DMS 273 (cell line): ENCODE data around the gene STARD6.
"Not testable (repeated sequence)": the region's sequence is repeated elsewhere in the genome, so short reads cannot be mapped to it uniquely, and the experiment has no call there.

ENCODE experiments used
- DNase-seq: peaks from one replicate; lab custom pipeline; 2025; ENCODE audit not compliant: unreplicated experiment; lab: John Stamatoyannopoulos, UW

STARD6 gene

GRCh38 chr18:54338230-54338629, 19.4 kb downstream of the STARD6 start:
- DNase-seq, result no peak

GRCh38 chr18:54335638-54336173, 22.0 kb downstream of the STARD6 start:
- DNase-seq, result no peak

- DNase-seq, result peak; percentile 2
Observed at GRCh38 chr18:54330768-54331548, 26.7 kb downstream of the STARD6 start.

GRCh38 chr18:54329787-54330186, 27.9 kb downstream of the STARD6 start:
- no peak for DNase-seq

GRCh38 chr18:54327818-54328217, 29.8 kb downstream of the STARD6 start:
- no peak for DNase-seq

- DNase-seq, result no peak
Observed at GRCh38 chr18:54323970-54324369, 33.7 kb downstream of the STARD6 start.

GRCh38 chr18:54323561-54323960, 34.1 kb downstream of the STARD6 start:
- no peak for DNase-seq

GRCh38 chr18:54316071-54316820, 41.4 kb downstream of the STARD6 start:
- DNase-seq, result no peak

- not testable (repeated sequence) for DNase-seq
Observed at GRCh38 chr18:54309564-54309963, 48.1 kb downstream of the STARD6 start.

- no peak for DNase-seq
Observed at GRCh38 chr18:54303408-54303807, 54.2 kb downstream of the STARD6 start.

- not testable (repeated sequence) for DNase-seq
Observed at GRCh38 chr18:54298991-54299390, 58.7 kb downstream of the STARD6 start.

GRCh38 chr18:54296062-54296461, 61.6 kb downstream of the STARD6 start:
- DNase-seq, result peak; percentile 1

- DNase-seq, result no peak
Observed at GRCh38 chr18:54294274-54294673, 63.4 kb downstream of the STARD6 start.

- DNase-seq, result no peak
Observed at GRCh38 chr18:54284981-54285785, 72.5 kb downstream of the STARD6 start.

GRCh38 chr18:54284535-54284934, 73.1 kb downstream of the STARD6 start:
- DNase-seq, result no peak

GRCh38 chr18:54280220-54280569, 77.5 kb downstream of the STARD6 start:
- peak; percentile 59 for DNase-seq

GRCh38 chr18:54279477-54280219, 78.0 kb downstream of the STARD6 start:
- DNase-seq, result no peak

GRCh38 chr18:54278615-54279014, 79.0 kb downstream of the STARD6 start:
- DNase-seq, result no peak

- DNase-seq, result no peak
Observed at GRCh38 chr18:54277899-54278298, 79.8 kb downstream of the STARD6 start.
